ENCODE measurements around the gene PIPOX. TPM values are rescaled to one million over a fixed set of nuclear protein-coding genes. Genes with fewer than 3 reads are reported as not detected.
A peak's percentile ranks its signal among the peaks of the same experiment; 100 is the strongest.

The PIPOX gene
- total and polyA plus RNA-seq, 2 donors from 2014 or later, result 2.8 to 78.0 TPM

- TF ChIP-seq, protein P1, sequence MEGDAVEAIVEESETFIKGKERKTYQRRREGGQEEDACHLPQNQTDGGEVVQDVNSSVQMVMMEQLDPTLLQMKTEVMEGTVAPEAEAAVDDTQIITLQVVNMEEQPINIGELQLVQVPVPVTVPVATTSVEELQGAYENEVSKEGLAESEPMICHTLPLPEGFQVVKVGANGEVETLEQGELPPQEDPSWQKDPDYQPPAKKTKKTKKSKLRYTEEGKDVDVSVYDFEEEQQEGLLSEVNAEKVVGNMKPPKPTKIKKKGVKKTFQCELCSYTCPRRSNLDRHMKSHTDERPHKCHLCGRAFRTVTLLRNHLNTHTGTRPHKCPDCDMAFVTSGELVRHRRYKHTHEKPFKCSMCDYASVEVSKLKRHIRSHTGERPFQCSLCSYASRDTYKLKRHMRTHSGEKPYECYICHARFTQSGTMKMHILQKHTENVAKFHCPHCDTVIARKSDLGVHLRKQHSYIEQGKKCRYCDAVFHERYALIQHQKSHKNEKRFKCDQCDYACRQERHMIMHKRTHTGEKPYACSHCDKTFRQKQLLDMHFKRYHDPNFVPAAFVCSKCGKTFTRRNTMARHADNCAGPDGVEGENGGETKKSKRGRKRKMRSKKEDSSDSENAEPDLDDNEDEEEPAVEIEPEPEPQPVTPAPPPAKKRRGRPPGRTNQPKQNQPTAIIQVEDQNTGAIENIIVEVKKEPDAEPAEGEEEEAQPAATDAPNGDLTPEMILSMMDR (IDR thresholded peaks at IDR 0.05; ENCODE audit: borderline replicate concordance, extremely low read depth, insufficient read depth), result no peak
- no peak overlapping the region for H3K9ac ChIP-seq (ENCODE audit: low read length in 3 of 3)
- intact Hi-C loops (cut with DNase I), result no loop called here
- no peak for FAIRE-seq
- no peaks in the 10 kb centered on the region for H3K27me3 ChIP-seq (ENCODE audit: control insufficient read depth, insufficient read depth, low read length)
- H3K27ac ChIP-seq (ENCODE audit: low read depth in 2 of 2, low read length in 2 of 2), result no peak overlapping the region
- H3K36me3 ChIP-seq (ENCODE audit: control insufficient read depth in 2 of 3, insufficient read depth in 3 of 3, low read length in 3 of 3), result peaks cover 0 to 5% (median 2%) of the 10 kb centered on the region in 3 donors
- no peak for DNase-seq
- no peak overlapping the region for H3K4me3 ChIP-seq (ENCODE audit: low read length in 3 of 3)
- no peaks in the 10 kb centered on the region for H3K4me1 ChIP-seq (ENCODE audit: control insufficient read depth in 2 of 3, insufficient read depth in 2 of 3, low read depth in 1 of 3, low read length in 3 of 3)
- H3K9me3 ChIP-seq (ENCODE audit: control insufficient read depth in 2 of 3, insufficient read depth in 1 of 3, low read length in 3 of 3), result no peaks in the 10 kb centered on the region
Measured at GRCh38 chr17:29058391-29058790, 15.4 kb downstream of the PIPOX start.

GRCh38 chr17:29059281-29059680 is 16.3 kb downstream of the PIPOX start:
- peaks cover 0 to 5% (median 2%) of the 10 kb centered on the region in 3 donors for H3K36me3 ChIP-seq (ENCODE audit: control insufficient read depth in 2 of 3, insufficient read depth in 3 of 3, low read length in 3 of 3)
- intact Hi-C loops (cut with DNase I), result no loop called here
- TF ChIP-seq, protein P1 (IDR thresholded peaks at IDR 0.05; ENCODE audit: borderline replicate concordance, extremely low read depth, insufficient read depth), result no peak
- FAIRE-seq (no peak), DNase-seq (no peak)
- H3K27ac ChIP-seq (ENCODE audit: low read depth in 2 of 2, low read length in 2 of 2), result no peak overlapping the region
- no peak overlapping the region for H3K9ac ChIP-seq (ENCODE audit: low read length in 3 of 3)
- no peak overlapping the region for H3K4me3 ChIP-seq (ENCODE audit: low read length in 3 of 3)
- H3K9me3 ChIP-seq (ENCODE audit: control insufficient read depth in 2 of 3, insufficient read depth in 1 of 3, low read length in 3 of 3), result no peaks in the 10 kb centered on the region
- H3K27me3 ChIP-seq (ENCODE audit: control insufficient read depth, insufficient read depth, low read length), result no peaks in the 10 kb centered on the region
- H3K4me1 ChIP-seq (ENCODE audit: control insufficient read depth in 2 of 3, insufficient read depth in 2 of 3, low read depth in 1 of 3, low read length in 3 of 3), result no peaks in the 10 kb centered on the region

DNA sequence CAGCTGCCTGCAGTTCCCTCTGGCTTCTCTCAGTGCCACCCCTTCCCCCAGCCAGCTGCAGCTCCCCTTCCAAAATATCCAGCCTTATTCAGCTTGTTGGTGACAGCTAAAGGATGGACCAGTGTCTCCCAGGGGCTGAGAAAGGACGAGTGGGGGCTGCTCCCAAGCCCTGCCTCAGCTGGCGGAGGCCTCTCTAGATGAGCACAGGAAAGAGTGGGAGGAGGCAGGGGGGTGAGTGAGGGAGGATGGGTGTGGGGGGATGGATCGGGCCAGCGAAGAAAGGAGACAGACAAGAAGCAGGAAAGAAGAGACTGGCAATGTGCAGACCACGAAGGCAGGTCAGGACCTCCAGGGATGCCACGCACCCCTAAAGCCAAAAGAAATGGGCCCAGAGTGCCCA is 17.5 kb downstream of the PIPOX start:
- no peak for FAIRE-seq
- H3K9ac ChIP-seq (ENCODE audit: low read length in 3 of 3), result no peak overlapping the region

More for the DNA sequence above, 17.5 kb downstream of the PIPOX start:
- TF ChIP-seq, protein P1 (IDR thresholded peaks at IDR 0.05; ENCODE audit: borderline replicate concordance, extremely low read depth, insufficient read depth), result no peak
- H3K27ac ChIP-seq (ENCODE audit: low read depth in 2 of 2, low read length in 2 of 2), result no peak overlapping the region
- no peak overlapping the region for H3K4me3 ChIP-seq (ENCODE audit: low read length in 3 of 3)
- H3K36me3 ChIP-seq (ENCODE audit: control insufficient read depth in 2 of 3, insufficient read depth in 3 of 3, low read length in 3 of 3), result peaks cover 0 to 5% (median 2%) of the 10 kb centered on the region in 3 donors
- no peaks in the 10 kb centered on the region for H3K9me3 ChIP-seq (ENCODE audit: control insufficient read depth in 2 of 3, insufficient read depth in 1 of 3, low read length in 3 of 3)
- H3K4me1 ChIP-seq (ENCODE audit: control insufficient read depth in 2 of 3, insufficient read depth in 2 of 3, low read depth in 1 of 3, low read length in 3 of 3), result no peaks in the 10 kb centered on the region
- H3K27me3 ChIP-seq (ENCODE audit: control insufficient read depth, insufficient read depth, low read length), result no peaks in the 10 kb centered on the region
- intact Hi-C loops (cut with DNase I), result no loop called here
- peak in 4 of 5 donors; percentile 59 to 75 (median 66) for DNase-seq

Measured in kidney (tissue), 14 donors.